Fibroblast of skin of scalp (primary cell): Measurements from ENCODE around the gene ZNF425. TPM values are rescaled to one million over a fixed set of nuclear protein-coding genes. Genes with fewer than 3 reads are reported as not detected.
"Not testable (repeated sequence)": the region's sequence is repeated elsewhere in the genome, so short reads cannot be mapped to it uniquely, and the experiment has no call there.

Experiments
- DNase-seq: peaks from one replicate; pipeline ENCODE4 v3.0.0-alpha.2; 2013
- polyA plus RNA-seq, 2 experiments: library from polyadenylated mRNA; unstranded; fragments of 120-200 nt; gene quantifications; one replicate each; pipeline ENCODE4 v1.2.1, GENCODE V29; 2013; ENCODE audit not compliant: insufficient read length in 2 of 2

The ZNF425 gene, protein sequence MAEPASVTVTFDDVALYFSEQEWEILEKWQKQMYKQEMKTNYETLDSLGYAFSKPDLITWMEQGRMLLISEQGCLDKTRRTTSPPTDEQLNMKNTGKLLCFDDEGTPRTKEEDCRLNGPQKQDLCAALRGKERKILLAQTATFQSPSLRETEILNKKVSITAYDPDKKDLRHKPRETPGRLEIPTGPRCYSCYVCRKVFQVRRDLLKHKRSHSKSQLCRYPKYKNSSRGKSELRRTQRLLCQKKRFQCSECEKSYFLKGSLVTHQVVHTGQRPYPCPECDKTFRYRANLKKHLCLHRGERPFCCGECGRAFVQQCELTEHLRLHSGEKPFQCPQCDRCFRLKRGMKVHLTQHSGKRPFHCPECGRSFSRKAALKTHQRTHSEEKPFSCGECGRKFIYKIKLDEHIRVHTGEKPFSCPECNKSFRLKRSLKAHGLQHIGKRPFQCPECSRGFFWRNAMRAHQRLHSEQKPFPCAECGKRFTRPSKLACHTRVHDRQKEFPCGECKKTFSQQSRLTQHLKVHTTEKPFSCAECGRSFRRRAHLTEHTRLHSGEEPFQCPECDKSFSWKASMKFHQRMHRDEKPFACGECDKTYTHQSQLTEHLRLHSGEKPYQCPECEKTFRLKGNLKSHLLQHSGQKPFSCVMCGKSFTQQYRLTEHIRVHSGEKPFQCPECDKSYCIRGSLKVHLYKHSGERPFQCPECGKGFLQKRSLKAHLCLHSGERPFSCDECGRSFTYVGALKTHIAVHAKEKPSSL
- polyA plus RNA-seq (2013, experiment 1 of 2; ENCODE audit: insufficient read length) = 2.5 TPM
- polyA plus RNA-seq (2013, experiment 2 of 2; ENCODE audit: insufficient read length) = 3.0 TPM

DNA sequence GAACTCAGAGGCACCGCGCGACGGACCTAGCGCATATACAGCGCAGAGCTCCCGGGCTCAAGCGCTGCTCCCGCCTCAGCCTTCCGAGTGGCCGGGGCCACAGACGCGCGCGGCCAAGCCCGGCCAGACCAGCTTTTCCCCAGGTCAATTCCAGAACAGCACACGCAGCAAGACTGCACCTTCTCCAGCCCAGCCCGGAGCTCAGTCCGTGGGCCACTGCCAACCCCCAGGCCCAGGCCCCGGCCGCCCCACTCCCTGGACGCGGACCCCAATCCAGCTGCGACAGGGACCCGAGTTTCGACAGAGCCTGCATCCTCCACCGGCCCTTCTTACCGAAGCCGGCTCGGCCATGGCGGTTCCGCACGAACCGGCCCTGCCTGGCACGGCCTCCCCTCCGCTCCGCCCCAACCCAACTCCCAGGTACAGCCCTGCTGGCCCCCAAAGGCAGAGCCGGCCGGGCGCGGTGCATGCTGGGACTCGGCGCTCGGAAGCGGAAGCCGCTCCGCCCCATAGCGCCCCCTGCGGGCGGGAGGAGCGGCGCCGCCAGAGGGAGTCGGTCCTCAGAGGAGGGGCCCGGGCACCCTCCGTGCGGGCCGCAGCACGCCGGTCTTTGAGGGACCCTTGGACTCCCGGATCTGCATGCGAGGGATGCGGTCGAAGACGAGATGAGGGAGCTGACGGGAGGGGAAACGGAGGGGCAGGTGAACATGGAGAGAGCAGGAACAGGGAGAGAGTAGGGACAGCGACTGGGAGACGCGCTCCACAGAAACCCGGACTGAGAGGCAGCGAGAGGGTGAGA is at the start of gene ZNF425:
Gene ZNF425 (minus strand): TSS at position 462 of the 799 bp plus-strand sequence. CDS start 111 bp downstream, at position 351.
- DNase-seq = peak; percentile 92

DNA sequence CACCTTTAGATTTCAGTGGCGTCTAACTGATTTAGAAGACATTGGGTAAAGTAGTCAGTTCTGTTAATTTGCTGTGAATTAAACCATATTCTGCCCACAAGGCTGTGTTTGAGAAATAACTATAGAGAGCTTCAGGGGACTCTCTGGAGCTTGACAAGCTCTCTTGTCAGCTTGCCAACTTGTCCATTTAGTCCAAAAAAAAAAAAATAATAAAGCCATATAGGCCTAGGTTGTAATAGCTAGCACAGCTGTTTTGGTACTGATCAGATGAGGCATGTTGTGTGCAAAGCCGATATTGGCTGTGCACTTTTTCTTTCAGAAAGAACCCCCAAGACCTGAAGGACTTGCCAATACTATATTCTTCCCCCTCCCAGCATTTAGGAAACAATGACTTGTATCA is 49.0 kb upstream of the ZNF425 start:
- no peak for DNase-seq

DNA sequence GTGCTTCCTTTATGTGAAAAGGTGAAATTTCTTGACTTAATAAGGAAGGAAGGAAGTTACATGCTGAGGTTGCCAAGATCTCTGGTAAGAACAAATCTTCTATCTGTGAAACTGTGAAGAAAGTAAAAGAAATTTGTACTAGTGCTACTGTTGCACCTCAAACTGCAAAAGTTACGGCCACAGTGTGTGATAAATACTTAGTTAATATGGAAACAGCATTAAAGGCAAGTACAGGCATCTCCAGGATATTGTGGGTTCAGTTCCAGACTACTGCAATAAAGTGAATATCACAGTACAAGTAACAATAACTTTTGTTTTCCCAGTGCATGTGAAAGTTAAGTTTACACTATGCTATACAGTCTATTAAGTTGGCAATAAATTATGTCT is 46.4 kb upstream of the ZNF425 start:
- no peak for DNase-seq

DNA sequence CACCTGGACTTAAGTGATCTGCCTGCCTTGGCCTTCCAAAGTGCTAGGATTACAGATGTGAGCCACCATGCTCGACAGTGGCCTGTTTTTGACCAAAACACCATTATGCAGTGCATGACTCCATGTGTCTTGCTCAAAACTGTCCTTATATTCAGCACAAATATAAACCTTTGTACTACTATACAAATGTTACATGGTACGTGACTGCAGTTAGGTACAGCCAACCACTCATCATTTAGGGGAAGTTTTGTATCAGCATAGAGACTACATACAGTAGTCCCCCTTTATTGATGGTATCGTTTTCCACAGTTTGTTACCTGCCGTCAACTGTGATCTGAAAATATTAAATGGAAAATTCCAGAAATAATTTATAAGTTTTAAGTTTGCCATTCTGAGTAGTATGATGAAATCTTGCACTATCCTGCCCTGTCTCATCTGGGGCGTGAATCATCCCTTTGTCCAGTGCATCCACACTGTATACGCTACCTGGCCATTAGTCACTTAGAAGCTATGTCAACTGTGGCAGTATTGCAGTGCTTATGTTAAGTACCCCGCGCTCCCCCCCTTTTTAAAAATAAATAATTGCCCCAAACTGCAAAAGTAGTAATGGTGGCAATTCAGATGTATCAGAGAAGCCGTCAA is 45.9 kb upstream of the ZNF425 start:
- DNase-seq = peak; percentile 28

DNA sequence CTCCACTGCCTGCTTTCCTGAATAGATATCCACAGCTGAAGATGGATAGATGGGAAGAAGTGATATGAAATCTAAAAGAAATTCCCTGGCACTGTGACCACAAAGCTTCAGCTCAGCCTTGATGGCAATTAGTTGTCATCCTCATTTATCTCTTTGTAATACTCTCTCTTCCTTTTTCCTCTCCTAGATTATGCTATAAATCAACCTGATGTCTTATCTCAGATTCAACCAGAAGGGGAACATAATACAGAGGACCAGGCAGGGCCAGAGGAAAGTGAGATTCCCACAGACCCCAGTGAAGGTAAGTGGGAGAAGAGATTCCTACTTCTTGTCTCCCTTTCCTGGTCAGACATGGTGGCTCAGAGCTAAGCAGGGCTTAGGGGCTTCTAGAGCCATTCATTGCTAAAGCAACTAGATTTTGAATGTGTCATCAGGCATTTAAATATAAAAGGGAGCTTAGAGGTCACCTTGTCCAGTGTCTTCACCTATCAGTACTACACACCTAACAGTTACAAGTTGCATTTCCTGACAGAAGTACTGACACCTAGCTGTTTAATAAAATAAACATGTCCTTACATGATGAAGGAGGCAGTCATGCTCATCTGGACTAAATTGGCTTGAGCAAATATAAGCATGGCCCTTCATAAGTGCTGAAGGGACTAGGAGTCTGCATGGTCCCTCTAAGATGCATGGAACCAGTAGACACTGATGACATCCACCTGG is 40.7 kb upstream of the ZNF425 start:
- no peak for DNase-seq

DNA sequence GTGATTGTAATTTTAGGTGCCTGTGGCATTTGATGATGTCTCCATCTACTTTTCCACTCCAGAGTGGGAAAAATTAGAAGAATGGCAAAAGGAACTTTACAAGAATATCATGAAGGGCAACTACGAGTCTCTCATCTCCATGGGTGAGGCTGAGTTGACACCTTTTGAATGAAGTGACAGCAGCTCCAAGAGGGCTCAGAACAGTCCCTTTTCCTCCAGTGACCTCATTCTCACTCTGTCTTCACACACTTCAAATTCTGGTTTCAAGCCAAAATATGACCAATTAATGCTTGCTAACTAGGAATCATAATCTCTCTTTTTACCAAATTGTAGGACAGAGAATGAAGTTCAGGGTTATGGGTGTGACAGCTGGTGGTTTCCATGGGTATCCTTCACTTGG is 40.0 kb upstream of the ZNF425 start:
- DNase-seq = no peak

DNA sequence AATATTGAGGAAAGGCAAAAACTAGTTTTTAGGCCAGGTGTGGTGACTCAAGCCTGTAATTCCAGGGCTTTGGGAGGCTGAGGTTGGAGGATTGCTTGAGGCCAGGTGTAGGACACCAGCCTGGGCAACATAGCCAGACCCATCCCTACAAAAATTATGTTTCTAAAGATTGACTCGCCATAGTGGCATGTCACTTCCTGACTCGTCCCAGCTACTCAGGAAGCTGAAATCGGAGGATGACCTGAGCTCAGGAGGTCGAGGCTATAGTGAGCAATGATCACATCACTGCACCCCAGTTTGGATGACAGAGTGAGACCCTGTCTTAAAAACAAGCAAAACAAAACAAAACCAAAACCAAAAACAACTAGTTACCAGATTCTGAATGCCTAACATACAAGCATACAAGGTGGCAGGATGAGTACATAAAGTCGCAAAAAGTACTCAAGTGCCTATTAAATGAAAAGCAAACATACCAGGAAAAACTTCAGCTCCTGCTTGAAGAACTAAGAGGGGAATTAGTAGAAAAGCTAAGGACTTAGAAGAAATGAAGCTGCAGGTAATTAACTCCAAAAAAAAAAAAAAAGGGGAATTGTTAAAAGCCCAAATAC is 35.2 kb upstream of the ZNF425 start:
- DNase-seq = no peak

DNA sequence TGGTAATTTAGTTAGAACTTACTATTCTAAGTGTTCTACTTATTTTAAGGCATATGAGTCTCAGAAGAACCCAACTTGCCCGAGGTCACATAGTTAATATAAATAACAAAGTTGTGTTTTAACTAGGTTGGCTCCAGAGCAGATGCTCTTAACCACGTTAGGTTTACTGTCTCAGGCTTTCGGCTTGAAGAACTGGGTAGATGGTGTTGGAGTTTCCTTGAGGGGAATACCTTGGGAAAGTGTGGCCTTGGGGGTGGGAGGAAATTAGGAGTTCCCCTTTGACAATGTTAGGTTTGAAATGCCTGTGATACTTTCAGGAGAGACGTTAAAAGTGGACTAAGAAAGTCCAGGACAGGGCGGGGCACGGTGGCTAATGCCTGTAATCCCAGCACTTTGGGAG is 30.8 kb upstream of the ZNF425 start:
- DNase-seq = no peak

DNA sequence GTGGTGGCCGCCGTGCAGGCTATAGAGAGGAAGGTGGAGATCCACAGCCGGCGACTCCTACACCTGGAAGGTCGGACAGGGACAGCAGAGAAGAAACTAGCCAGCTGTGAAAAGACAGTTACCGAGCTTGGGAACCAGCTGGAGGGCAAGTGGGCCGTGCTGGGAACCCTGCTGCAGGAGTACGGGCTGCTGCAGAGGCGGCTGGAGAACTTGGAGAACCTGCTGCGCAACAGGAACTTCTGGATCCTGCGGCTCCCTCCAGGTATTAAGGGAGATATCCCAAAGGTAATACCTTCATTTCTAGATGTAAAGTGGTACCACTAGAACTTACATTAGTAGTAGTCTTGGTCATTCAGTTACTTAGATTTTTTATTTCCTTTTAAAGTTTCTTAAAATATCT is 27.9 kb upstream of the ZNF425 start:
- DNase-seq = no peak

DNA sequence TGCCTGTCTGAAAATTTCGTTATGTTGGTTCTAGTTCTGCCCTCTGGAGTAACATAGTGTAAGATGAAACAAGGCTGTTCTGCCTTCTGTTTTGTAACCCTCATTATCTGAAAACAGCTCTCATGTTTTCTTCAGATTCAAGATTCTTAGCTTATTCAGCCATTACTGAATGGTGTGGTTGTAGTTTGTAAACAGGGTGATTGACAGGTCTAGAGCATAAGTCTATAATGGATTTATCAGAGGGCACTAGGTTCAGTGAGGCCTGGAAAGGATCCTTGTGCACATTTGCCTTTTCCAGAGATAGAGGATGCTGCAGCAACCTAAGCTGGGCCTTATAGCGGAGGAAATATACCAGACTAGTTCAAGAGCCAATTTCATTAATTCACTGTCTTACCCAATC is 27.2 kb upstream of the ZNF425 start:
- no peak for DNase-seq

DNA sequence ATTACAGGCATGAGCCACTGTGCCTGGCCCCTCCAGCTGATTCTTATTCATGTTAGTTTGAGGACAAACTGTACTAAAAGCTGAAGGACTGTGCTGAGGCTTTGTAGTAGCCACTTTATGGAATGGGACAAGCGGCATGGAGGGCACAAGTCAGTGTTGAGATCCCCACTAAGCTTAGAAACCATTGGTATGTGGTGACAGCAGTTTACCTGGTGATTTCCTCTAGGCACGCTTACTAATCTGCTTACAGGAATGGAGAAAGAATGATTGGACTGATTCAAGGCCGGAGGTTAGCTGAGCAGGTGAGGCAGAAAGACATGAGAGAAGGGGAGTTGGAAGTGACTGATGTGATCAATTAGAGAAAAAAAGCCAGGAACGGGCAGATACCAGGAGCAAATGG is 24.9 kb upstream of the ZNF425 start:
- DNase-seq = no peak

DNA sequence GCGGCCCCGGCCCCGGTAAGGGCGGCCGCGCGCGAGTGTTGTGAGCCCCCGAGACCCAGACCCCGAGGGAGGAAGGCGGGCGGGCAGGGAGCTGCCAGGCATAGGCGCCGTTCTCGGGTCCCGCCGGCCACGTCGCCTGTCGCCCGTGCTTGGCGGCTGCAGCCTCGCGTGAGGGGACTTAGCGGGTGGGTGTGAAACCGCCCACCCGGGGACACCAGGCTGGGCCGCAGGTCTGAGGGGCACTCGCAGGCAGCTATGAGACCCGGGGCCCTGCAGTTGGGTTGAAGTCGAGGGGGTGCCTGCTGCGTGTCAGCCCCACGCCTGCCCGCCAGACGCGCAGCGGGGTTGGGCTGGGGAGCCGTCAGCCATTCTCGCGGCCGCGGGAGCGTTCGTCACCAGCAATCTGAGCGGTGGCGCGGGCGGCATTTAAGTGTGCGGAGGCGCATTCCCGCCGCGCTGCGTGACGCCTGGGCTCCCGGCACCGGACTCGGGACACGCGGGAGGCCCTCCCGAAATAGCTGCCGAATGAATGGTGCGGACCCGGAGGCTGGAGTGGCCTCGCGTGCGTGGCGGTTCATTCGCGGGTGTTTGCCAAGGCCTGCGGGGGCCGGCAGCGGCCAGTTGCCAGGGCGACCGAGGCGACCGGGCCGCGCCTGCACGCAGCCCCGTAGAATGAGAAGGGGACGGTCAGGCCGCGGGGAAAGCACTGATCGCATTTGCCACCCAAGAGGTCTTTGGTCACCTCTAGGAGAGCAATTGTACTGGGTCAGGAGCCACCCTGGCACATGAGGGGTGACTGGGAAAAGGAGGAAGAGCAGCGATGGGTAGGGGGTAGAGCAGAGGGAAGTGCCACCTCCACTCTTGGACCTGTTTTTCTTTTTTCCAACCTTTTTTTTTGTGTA is 21.9 kb upstream of the ZNF425 start:
- DNase-seq = peak; percentile 52

DNA sequence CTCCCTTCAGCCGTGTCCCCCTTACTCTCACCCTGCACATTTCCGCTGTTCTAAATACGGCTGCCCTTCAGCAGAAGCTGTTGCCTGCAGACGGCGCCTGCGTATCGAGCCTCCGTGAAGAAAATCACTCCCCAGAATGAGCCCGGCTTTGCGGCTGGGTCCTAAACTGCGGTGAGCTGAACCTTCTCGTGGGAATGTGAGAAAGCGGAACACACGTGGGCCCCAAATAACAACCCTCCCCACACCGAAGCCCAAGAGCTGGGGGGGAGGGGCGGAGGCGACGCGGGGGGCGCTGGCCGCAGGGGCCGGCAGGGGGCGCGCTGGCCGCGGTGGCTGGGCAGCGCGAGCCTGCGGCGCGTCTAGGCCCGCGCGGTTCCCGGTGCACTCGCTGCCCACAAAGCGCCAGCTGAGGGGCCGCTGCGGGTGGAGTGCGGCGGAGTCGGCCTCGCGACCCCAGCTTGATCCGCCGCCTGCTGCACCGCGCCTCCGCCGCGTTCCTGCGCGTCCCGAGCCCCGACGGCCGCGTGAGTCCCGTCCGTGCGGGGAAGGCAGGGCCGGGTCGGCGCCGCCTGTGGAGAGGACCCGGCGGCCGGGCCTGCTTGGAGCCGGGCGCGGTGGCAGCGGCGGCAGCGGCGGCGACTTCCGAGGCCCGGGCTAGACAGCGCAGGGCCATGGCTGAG is 21.1 kb upstream of the ZNF425 start, which contains the start of gene ZNF398:
Gene ZNF398 (plus strand): TSS at position 382 of the 680 bp plus-strand sequence. CDS start 290 bp downstream, at position 672.
- peak; percentile 83 for DNase-seq

DNA sequence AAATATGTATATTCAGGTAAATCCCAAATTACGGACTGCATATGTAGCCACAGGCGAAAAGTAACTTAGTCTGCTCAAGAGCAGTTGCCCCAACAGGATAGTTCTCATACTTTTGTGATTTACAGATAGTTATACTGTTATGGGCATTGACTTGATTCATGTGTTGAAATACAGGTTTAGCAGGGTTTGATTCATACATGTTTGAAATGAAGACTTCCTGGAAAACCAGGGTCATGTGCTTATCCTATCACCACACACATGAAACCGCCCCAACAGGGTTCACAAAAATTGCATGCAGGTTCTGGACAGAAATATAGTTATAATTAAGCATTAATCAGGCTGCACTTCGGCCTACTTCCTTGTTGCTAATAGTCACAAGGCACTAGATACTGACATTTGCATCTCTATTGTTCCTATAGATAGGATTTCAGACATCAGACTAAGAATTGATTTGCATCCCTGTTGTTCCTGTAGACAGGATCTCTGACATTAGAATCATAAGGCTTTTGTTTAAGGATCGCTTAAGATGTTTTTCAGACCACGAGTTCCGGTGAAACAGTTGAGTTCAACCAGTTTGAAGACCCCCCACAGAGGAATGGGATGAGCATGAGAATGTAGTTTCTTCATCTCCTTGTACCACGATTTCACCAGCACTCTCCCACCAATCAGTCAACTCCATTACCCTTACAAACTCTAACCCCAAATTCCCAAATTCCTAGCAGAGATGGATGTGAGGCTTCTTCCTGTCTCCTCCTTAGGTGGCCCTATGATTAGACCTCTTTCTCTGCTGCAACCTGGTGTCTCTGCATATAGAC is 19.1 kb upstream of the ZNF425 start:
- DNase-seq = peak; percentile 4

DNA sequence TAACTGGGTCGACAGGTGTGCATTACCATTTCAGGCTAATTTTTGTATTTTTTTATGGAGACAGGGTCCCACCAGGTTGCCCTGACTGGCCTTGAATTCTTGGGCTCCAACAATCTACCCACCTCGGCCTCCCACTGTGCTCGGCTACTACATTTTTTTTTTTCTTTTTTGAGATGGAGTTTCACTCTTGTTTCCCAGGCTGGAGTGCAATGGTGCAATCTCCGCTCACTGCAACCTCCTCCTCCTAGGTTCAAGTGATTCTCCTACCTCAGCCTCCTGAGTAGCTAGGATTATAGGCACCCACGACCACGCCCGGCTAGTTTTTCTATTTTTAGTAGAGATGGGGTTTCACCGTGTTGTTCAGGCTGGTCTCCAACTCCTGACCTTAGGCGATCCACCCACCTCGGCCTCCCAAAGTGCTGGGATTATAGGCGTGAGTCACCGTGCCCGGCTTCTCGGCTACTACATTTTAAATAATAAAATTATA is 18.4 kb upstream of the ZNF425 start:
- DNase-seq = not testable (repeated sequence)

DNA sequence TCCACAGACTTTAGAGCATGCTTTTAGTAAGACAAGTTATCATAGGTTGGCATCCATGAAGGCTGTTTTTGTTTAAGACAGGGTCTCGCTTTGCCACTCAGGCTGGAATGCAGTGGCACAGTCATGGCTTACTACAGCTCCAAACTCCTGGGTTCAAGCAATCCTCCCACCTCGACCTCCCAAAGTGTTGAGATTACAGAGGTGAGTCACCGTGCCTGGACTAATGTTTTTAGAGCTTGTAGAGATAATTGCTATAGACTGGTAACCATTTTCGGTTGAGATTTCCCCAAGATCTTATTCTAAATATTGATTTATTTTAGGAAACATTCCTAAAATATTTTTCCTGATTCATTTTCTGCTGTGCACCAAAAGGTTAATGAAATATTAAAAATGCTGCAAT is 15.8 kb upstream of the ZNF425 start:
- DNase-seq = no peak

DNA sequence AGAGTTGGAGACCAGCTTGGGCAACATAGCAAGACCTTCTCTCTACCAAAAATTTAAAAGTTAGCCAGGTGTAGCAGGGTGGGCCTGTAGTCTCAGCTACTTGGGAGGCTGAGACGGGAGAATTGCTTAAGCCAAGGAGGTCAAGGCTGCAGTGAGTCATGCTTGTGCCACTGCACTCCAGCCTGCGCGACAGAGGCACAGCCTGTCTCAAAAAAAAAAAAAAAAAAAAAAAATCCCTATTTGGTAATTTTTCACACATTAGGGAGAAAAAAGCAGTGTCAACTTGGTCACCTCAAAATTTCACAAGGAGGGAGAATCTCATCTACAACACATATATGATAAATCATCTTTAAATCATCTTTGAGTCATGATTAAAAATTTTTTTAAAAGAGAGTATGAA is 14.7 kb upstream of the ZNF425 start:
- DNase-seq = peak; percentile 5

DNA sequence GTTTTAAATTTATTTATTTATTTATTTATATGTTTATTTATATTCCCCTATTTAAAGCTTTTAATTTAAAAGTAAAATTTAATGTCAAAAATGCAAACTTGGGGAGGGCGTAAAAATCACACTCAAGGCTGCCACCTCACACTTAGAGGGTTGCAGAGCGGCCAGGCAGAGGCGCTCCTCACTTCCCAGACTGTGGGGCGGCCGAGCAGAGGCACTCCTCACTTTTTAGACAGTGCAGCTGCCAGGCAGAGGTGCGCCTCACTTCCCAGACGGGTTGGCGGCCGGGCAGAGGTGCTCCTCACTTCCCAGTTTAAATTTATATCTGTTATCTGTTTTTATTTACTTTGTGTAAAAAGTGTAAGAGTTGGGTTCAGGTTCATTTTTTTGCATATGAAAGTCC is 10.0 kb upstream of the ZNF425 start:
- no peak for DNase-seq
